K562 (cell line): ENCODE measurements around the gene EFEMP2. TPM values are rescaled to one million over a fixed set of nuclear protein-coding genes. Genes with fewer than 3 reads are reported as not detected.

ENCODE experiments used
- EP400 ChIP-seq: fragments of 450-650 bp; IDR thresholded peaks from 2 replicates; pipeline ENCODE4 v1.6.1; 2017; ENCODE audit warnings: antibody characterized with exemption, mild to moderate bottlenecking, moderate library complexity
- ETS1 ChIP-seq: conservative IDR thresholded peaks from 2 replicates; pipeline ENCODE4 v1.6.1; 2011; ENCODE audit warnings: low read depth, mild to moderate bottlenecking, low read length; ENCODE audit not compliant: control insufficient read depth
- HNRNPK ChIP-seq: fragments of 200-400 bp; formaldehyde crosslinking; IDR thresholded peaks from one replicate; pipeline ENCODE4 v1.6.1; 2018; ENCODE audit warnings: mild to moderate bottlenecking, low read depth, low read length; ENCODE audit not compliant: poor library complexity, severe bottlenecking
- MYC ChIP-seq, 2 experiments: fragments of 250-450 bp in 1 of 2; sonication (Bioruptor Pico) in 1 of 2; IDR thresholded peaks; 2 replicates each; pipeline versions ENCODE4 v1.5.1 to v1.6.1; 2012 to 2021; ENCODE audit warnings: low read depth in 2 of 2, borderline replicate concordance in 1 of 2, improper control_type of control experiment in 1 of 2, low read length in 1 of 2, mild to moderate bottlenecking in 1 of 2, moderate library complexity in 1 of 2
- NEUROD1 ChIP-seq: fragments of 150-350 bp; IDR thresholded peaks from 2 replicates; pipeline ENCODE4 v1.6.1; 2014; ENCODE audit warnings: borderline replicate concordance, low read length, low read depth; ENCODE audit not compliant: partially characterized antibody
- SP1 ChIP-seq: sonication (generic); formaldehyde crosslinking; IDR thresholded peaks from 2 replicates; pipeline ENCODE4 v1.8.1; 2022; ENCODE audit warnings: mild to moderate bottlenecking, missing genetic modification reagents
- ZBTB5 ChIP-seq: fragments of 450-650 bp; IDR thresholded peaks from 2 replicates; pipeline ENCODE4 v1.6.1; 2017; ENCODE audit warnings: antibody characterized with exemption
- ZNF140 ChIP-seq: fragments of 250-450 bp; sonication (Bioruptor Pico); IDR thresholded peaks from 2 replicates; pipeline ENCODE4 v1.8.0; 2021; ENCODE audit warnings: moderate library complexity, mild to moderate bottlenecking, inconsistent platforms
- ZNF436 ChIP-seq: fragments of 250-450, 450-650 bp; sonication (Bioruptor Pico); formaldehyde crosslinking; IDR thresholded peaks from 2 replicates; pipeline ENCODE4 v1.7.0; 2020; ENCODE audit warnings: mild to moderate bottlenecking
- polyA plus RNA-seq, 8 experiments: library from polyadenylated mRNA; depleted of rRNA in 4 of 8; stranded (reverse) in 5 of 8; unstranded in 3 of 8; fragments of >200 nt; fragmentation: Nextera tagmentation in 2 of 8; fragmentation: Illumina TruSeq in 1 of 8; extraction: Ambion mirVana in 2 of 8; extraction: Trizol in 1 of 8; gene quantifications; 2 replicates each; pipeline versions ENCODE4 v1.2.1 to v1.2.3, GENCODE V29; 2011 to 2014; ENCODE audit warnings: inconsistent platforms in 1 of 8, missing spikeins in 1 of 8
- total RNA-seq, 7 experiments: library from RNA; depleted of rRNA in 6 of 7; stranded (reverse); fragments of >200 nt in 6 of 7; fragmentation: Illumina TruSeq in 2 of 7; extraction: Trizol in 2 of 7; gene quantifications; 2 replicates each; pipeline versions ENCODE4 v1.2.1 to v1.2.3, GENCODE V29; 2011 to 2021; ENCODE audit warnings: low replicate concordance in 1 of 7
- TF ChIP-seq, protein P1 (sequence below), 2 experiments: fragments of 450-650 bp; IDR thresholded peaks; 2 replicates each; pipeline ENCODE4 v1.6.1; 2016; ENCODE audit warnings: mild to moderate bottlenecking in 2 of 2, borderline replicate concordance in 1 of 2, low read depth in 1 of 2, moderate library complexity in 1 of 2
- TF ChIP-seq, protein P2 (sequence below): fragments of 450-650 bp; IDR thresholded peaks from 2 replicates; pipeline ENCODE4 v1.6.1; 2018; ENCODE audit warnings: mild to moderate bottlenecking, low read depth; ENCODE audit not compliant: partially characterized antibody

The EFEMP2 gene
- total and polyA plus RNA-seq, 9 of the 15 experiments (the other 6 are each of a cell fraction or from before 2014, with no cell fraction given): 0.07 to 2.9 (median 0.69) TPM; not detected in 1

DNA sequence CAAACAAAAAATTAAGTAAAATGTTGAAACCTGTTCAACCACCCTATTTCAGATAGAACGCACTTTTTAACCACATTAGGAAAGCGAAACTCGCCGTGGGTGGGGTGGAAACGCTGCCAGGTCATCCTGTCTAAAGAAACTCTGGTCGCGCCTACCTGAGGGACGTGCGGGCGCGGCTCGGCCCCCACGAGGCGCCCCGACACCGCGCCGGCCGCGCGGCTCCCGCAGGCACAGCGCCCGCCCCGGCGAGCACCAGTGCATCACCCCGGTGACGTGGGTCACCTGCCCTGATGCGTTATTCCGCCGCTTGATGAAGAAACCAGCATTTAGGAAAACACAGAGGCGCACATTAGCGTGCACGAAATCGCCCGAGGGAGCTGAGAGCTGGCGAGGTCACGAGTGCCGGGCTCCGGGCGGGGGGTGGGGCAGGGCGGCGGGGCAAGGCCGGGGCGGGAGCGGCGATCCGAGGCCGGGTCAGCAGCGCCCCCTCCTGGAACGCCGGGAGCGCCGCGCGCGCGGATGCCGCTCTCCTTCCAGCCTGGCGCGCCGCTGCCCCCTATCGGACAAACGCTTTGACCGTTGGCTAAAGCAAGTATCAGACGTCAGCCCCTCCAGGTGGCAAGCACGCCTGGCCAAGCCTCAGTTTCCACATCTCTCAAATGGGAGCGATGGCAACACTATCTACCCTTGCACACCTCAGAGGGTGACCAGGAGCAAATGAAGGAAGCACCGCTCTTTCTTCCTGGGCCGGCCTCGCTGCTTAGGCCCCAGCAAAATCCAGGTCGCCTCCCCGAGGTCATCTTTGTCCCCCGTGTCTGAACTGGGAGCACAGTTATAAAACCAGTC is 54.5 kb downstream of the EFEMP2 start (continued):
- TF ChIP-seq, protein P1, sequence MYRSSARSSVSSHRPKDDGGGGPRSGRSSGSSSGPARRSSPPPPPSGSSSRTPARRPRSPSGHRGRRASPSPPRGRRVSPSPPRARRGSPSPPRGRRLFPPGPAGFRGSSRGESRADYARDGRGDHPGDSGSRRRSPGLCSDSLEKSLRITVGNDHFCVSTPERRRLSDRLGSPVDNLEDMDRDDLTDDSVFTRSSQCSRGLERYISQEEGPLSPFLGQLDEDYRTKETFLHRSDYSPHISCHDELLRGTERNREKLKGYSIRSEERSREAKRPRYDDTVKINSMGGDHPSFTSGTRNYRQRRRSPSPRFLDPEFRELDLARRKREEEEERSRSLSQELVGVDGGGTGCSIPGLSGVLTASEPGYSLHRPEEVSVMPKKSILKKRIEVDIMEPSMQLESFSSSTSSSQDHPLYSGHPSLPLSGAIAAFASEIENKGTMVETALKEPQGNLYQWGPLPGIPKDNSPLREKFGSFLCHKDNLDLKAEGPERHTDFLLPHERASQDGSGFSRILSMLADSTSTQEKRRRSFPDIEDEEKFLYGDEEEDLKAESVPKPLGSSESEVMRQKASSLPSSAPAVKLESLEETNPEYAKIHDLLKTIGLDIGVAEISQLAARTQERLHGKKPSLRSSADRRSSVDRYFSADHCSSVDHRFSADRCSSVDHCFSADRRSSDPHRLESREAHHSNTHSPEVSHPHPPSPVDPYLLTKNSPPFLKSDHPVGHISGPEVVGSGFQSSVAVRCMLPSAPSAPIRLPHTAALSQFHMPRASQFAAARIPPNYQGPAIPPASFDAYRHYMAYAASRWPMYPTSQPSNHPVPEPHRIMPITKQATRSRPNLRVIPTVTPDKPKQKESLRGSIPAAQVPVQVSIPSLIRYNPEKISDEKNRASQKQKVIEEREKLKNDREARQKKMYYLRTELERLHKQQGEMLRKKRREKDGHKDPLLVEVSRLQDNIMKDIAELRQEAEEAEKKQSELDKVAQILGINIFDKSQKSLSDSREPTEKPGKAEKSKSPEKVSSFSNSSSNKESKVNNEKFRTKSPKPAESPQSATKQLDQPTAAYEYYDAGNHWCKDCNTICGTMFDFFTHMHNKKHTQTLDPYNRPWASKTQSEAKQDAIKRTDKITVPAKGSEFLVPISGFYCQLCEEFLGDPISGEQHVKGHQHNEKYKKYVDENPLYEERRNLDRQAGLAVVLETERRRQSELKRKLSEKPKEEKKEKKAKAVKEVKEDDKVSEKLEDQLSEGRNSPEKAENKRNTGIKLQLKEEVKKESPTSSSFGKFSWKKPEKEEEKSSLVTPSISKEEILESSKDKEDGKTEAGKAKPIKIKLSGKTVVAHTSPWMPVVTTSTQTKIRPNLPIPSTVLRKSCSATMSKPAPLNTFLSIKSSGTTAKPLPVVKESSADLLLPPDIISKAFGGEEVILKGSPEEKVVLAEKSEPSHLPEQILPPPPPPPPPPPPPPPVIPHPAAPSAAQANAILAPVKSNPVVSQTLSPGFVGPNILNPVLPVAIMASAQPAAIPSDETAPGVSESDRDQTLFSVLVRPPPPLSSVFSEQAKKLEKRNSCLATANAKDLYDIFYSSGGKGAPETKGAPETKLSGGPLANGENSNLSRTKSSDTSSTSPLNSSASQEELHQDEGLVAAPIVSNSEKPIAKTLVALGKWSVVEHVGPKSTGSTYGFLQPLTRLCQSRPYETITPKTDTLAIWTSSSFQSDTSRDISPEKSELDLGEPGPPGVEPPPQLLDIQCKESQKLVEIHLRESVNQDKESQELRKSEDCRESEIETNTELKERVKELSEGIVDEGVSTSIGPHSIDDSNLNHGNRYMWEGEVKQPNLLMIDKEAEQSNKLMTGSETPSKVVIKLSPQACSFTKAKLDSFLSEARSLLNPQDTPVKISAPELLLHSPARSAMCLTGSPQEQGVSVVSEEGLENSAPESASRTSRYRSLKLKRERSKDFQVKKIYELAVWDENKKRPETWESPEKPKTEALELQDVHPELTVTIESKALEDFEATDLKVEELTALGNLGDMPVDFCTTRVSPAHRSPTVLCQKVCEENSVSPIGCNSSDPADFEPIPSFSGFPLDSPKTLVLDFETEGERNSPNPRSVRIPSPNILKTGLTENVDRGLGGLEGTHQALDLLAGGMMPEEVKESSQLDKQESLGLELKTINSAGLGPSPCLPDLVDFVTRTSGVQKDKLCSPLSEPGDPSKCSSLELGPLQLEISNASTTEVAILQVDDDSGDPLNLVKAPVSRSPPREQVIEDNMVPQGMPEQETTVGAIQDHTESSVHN (IDR thresholded peaks at IDR 0.05; ENCODE audit: borderline replicate concordance in 1 of 2, low read depth in 1 of 2): no peak
- no peak for TF ChIP-seq HNRNPK
- TF ChIP-seq SP1 (CRISPR knock-in tag): peak; percentile 62; the same call in 1 of the 2 replicates
- TF ChIP-seq EP400: peak; percentile 24; the same call in 1 of the 2 replicates
- 0 out of 2 replicates have a peak, but pooled peaks have one; percentile 1 for TF ChIP-seq ETS1
- TF ChIP-seq ZBTB5: no peak
- TF ChIP-seq ZNF436 (CRISPR knock-in tag): no peak
- TF ChIP-seq ZNF140 (CRISPR knock-in tag): no peak
- TF ChIP-seq, protein P2, sequence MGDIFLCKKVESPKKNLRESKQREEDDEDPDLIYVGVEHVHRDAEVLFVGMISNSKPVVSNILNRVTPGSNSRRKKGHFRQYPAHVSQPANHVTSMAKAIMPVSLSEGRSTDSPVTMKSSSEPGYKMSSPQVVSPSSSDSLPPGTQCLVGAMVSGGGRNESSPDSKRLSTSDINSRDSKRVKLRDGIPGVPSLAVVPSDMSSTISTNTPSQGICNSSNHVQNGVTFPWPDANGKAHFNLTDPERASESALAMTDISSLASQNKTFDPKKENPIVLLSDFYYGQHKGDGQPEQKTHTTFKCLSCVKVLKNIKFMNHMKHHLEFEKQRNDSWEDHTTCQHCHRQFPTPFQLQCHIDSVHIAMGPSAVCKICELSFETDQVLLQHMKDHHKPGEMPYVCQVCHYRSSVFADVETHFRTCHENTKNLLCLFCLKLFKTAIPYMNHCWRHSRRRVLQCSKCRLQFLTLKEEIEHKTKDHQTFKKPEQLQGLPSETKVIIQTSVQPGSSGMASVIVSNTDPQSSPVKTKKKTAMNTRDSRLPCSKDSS: no peak
- TF ChIP-seq NEUROD1: peak; percentile 28
- TF ChIP-seq MYC (IDR thresholded peaks at IDR 0.05; ENCODE audit: low read depth, low read length): peak; percentile 56
- TF ChIP-seq MYC (CRISPR knock-in tag; IDR thresholded peaks at IDR 0.05; ENCODE audit: borderline replicate concordance, low read depth): no peak
